GM20431 (cell line): ENCODE measurements around the gene MBLAC1.
"Not testable (repeated sequence)": the region's sequence is repeated elsewhere in the genome, so short reads cannot be mapped to it uniquely, and the experiment has no call there.

ENCODE experiments used
- in situ Hi-C: fragments of 300-500 bp; cut with MseI, MboI; formaldehyde crosslinking; loops from one replicate; pipeline ENCODE4 v1.15.0; 2020; ENCODE audit warnings: low sequenced_read_pairs; ENCODE audit not compliant: unreplicated experiment

MBLAC1 gene

GRCh38 chr7:100119970-100120732 lies 6.6 kb upstream of the MBLAC1 start:
- in situ Hi-C loops = no loop called here

DNA sequence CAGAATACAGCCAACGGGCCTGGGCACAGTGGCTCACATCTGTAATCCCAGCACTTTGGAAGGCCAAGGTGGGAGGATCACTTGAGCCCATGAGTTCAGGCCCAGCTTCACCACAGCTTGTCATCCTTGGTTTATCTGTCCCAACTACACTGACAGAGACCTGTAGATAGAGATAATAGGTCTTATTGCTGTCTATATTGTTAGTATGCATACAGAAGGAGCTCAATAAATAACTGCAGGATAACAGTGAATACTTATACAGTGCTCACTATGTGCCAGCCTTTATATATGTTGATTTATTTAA lies 6.1 kb upstream of the MBLAC1 start:
- in situ Hi-C loops = no loop called here

- in situ Hi-C loops = no loop called here
These were observed 4.7 kb upstream of the MBLAC1 start for GRCh38 chr7:100122067-100122466.

GRCh38 chr7:100122568-100122967 lies 4.2 kb upstream of the MBLAC1 start:
- in situ Hi-C loops = no loop called here

DNA sequence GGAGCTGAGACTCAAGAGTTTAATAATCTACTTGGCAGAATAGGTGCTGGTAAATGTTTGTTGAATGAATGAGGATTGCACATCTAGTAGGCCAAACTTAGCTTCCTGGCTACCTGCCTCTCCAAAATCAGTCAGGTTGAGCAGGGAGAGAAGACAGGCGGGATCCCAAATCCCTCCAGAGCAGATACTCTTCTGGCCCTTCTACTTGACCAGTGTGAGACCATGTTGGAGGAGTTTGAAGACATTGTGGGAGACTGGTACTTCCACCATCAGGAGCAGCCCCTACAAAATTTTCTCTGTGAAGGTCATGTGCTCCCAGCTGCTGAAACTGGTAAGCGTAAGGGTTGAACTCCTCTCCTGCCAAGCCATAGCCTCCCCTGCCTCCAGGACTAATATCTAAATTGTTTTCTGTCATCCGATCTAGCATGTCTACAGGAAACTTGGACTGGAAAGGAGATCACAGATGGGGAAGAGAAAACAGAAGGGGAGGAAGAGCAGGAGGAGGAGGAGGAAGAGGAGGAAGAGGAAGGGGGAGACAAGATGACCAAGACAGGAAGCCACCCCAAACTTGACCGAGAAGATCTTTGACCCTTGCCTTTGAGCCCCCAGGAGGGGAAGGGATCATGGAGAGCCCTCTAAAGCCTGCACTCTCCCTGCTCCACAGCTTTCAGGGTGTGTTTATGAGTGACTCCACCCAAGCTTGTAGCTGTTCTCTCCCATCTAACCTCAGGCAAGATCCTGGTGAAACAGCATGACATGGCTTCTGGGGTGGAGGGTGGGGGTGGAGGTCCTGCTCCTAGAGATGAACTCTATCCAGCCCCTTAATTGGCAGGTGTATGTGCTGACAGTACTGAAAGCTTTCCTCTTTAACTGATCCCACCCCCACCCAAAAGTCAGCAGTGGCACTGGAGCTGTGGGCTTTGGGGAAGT lies 2.2 kb upstream of the MBLAC1 start:
- in situ Hi-C loops = no loop called here

DNA sequence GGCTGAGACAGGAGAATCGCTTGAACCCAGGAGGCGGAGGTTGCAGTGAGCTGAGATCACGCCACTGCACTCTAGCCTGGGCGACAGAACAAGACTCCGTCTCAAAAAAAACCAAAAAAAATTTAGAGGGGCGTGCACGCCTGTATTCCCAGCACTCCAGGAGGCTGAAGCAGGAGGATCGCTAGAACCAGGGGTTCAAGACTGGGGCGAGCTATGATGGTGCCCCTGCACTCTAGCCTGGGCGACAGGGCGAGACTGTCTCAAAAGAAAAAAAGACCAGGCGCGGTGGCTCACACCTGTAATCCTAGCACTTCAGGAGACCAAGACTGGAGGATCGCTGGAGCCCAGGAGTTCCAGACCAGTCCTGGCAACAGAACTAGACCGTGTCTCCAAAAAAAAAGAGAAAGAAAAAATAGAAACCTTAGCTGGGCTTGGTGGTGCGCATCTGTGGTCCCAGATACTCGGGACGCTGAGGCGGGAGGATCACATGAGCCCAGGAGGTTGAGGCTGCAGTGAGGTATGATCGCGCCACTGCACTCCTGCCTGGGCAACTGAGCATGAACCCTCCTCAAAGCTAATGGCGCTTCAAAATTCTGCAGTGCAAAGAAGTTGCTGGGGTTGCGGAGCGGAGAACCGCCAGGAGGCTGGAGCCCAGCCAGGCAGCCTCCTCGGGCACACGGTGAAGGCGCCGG lies 382 bp upstream of the MBLAC1 start:
- in situ Hi-C loops = no loop called here

- in situ Hi-C loops = no loop called here
These were observed 1.3 kb downstream of the MBLAC1 start for GRCh38 chr7:100127866-100128636.

GRCh38 chr7:100128637-100128963 lies 1.8 kb downstream of the MBLAC1 start:
- in situ Hi-C loops = no loop called here

DNA sequence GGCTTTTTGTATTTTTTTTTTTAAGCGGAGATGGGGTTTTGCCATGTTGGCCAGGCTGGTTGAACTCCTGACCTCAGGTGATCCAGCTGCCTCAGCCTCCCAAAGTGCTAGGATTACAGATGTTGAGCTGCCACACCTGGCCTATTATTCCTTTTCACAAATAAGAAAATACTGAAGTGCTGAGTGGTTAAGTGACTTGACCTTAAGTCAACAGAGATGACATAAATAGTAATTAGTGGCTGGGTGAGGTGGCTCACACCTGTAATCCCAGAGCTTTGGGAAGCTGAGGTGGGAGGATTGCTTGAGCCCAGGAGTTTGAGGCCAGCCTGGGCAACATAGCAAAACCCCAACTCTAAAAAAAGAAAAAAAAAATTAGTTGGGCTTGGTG lies 3.4 kb downstream of the MBLAC1 start:
- in situ Hi-C loops = not testable (repeated sequence)

- in situ Hi-C loops = no loop called here
These were observed 4.1 kb downstream of the MBLAC1 start for GRCh38 chr7:100130608-100131453.

- in situ Hi-C loops = no loop called here
These were observed 5.4 kb downstream of the MBLAC1 start for GRCh38 chr7:100132126-100132525.

DNA sequence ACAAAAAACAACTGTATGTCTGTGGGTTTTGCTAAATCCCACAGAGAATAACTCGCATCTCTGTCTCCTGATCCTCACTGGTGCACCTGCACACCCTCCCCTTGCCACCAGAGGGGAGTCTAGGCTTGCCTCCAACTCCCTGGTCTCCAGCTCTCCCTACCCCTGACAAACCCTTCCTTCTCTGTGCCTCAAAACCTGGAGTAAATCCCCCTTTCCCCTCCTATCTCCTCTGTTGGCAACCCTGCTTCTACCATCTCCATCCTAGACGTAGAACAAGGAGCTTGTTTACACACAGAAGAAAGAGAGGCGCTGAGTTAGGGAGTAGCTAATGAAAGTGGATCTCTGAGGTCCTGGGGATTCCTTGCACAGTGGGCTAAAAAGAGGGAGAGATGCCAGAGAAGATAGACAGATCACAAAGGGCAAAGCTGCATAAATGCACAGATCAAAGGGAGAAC lies 6.0 kb downstream of the MBLAC1 start:
- in situ Hi-C loops = no loop called here

- in situ Hi-C loops = no loop called here
These were observed 11.3 kb downstream of the MBLAC1 start for GRCh38 chr7:100137851-100138760.

DNA sequence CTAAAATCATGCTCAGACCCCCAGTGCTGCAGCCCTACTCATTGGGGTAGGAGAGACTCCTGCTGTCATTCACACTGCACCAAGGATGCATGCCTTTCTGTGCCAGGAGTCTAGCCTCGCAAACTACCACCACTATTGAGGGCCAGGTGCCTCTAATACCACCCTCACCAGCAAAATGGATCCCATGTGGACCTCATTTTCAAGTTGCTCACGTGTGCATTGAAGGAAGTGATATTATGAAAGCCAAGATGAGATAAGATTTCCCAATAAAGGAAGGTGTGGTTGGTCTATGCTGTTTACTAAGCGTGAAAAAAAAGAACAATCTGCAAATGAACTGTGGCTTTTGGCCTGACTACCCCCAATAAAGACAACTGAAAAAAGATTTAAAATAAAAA lies 14.8 kb downstream of the MBLAC1 start:
- in situ Hi-C loops = no loop called here

DNA sequence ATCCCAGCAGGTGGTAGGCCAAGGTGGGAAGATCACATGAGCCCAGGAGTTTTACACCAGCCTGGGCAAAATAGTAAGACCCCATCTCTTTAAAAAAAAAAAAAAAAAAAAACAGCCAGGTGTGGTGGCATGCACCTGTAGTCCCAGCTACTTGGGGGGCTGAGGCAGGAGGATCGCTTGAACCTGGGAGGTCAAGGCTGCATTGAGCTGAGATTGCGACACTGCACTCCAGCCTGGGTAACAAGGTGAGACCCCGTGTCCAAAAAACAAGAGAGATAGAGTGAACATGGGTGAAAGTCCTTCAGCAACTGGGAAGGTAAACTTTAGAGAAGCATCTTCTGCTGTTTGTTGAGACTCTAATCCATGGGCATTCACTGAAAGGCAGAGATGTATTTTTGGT lies 15.7 kb downstream of the MBLAC1 start:
- in situ Hi-C loops = no loop called here

DNA sequence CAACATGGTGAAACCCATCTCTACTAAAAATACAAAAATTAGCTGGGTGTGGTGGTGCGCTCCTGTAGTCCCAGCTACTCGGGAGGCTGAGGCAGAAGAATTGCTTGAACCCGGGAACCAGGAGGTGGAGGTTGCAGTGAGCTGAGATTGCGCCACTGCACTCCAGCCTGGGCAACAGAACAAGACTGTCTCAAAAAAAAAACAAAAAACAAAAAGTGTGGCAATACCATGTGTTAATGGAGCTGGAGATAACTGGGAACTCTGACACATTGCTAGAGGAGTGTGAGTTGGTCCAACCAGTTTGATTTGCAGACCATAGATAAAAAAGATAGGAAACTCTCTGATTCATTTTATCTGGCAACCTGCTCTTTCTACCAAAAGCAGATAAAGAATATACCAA lies 19.6 kb downstream of the MBLAC1 start:
- in situ Hi-C loops = not testable (repeated sequence)

- in situ Hi-C loops = no loop called here
These were observed 20.5 kb downstream of the MBLAC1 start for GRCh38 chr7:100147278-100147677.

DNA sequence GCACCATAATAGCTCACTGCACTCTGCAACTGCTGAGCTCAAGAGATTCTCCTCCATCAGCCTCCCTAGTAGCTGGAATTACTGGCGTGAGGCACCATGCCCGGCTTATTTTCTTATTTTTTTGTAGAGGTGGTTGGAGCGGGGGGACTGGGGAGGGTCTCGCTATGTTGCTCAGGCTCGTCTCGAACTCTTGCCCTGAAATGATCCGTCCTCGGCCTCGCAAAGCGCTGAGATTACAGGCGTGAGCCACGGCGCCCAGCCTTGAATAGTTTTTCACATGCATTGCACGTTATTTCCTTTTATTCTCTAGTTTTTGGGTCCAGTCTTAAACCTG lies 21.4 kb downstream of the MBLAC1 start:
- in situ Hi-C loops = no loop called here
